ENCODE results near the gene SPEF1. TPM values are rescaled to one million over a fixed set of nuclear protein-coding genes. Genes with fewer than 3 reads are reported as not detected.

The SPEF1 gene
- total and polyA plus RNA-seq, 10 of the 15 experiments (the other 5 are each of a cell fraction or from before 2014, with no cell fraction given) = 0.12 TPM; not detected in 9

GRCh38 chr20:3795511-3796468 lies 14.5 kb upstream of the SPEF1 start, which contains the start of gene CDC25B (continued):
- TF ChIP-seq HCFC1 (IDR thresholded peaks at IDR 0.05; ENCODE audit: low read length) (0 out of 2 replicates have a peak, but pooled peaks have one; percentile 7), ZBED1 (IDR thresholded peaks at IDR 0.05; ENCODE audit: borderline replicate concordance) (no peak), ZNF687 (IDR thresholded peaks at IDR 0.05) (peak; percentile 76), RAD51 (IDR thresholded peaks at IDR 0.05) (peak; percentile 35; the same call in 1 of the 2 replicates), FOS (IDR thresholded peaks at IDR 0.05; ENCODE audit: borderline replicate concordance, extremely low read depth, insufficient read length) (no peak), CHD2 (IDR thresholded peaks at IDR 0.05; ENCODE audit: borderline replicate concordance, low read depth, low read length) (0 out of 2 replicates have a peak, but pooled peaks have one; percentile 42), NBN (IDR thresholded peaks at IDR 0.05) (peak; percentile 90), SP1 (IDR thresholded peaks at IDR 0.05; ENCODE audit: low read depth, low read length) (peak; percentile 54), ZNF384 (IDR thresholded peaks at IDR 0.05; ENCODE audit: borderline replicate concordance, low read depth, low read length) (no peak), CUX1 (IDR thresholded peaks at IDR 0.05; ENCODE audit: insufficient replicate concordance, low read depth, low read length) (no peak), FOXK2 (IDR thresholded peaks at IDR 0.05) (no peak)
- TF ChIP-seq, protein P1, sequence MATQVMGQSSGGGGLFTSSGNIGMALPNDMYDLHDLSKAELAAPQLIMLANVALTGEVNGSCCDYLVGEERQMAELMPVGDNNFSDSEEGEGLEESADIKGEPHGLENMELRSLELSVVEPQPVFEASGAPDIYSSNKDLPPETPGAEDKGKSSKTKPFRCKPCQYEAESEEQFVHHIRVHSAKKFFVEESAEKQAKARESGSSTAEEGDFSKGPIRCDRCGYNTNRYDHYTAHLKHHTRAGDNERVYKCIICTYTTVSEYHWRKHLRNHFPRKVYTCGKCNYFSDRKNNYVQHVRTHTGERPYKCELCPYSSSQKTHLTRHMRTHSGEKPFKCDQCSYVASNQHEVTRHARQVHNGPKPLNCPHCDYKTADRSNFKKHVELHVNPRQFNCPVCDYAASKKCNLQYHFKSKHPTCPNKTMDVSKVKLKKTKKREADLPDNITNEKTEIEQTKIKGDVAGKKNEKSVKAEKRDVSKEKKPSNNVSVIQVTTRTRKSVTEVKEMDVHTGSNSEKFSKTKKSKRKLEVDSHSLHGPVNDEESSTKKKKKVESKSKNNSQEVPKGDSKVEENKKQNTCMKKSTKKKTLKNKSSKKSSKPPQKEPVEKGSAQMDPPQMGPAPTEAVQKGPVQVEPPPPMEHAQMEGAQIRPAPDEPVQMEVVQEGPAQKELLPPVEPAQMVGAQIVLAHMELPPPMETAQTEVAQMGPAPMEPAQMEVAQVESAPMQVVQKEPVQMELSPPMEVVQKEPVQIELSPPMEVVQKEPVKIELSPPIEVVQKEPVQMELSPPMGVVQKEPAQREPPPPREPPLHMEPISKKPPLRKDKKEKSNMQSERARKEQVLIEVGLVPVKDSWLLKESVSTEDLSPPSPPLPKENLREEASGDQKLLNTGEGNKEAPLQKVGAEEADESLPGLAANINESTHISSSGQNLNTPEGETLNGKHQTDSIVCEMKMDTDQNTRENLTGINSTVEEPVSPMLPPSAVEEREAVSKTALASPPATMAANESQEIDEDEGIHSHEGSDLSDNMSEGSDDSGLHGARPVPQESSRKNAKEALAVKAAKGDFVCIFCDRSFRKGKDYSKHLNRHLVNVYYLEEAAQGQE (IDR thresholded peaks at IDR 0.05; ENCODE audit: low read depth, low read length) = 0 out of 2 replicates have a peak, but pooled peaks have one; percentile 7
- TF ChIP-seq, protein P2, sequence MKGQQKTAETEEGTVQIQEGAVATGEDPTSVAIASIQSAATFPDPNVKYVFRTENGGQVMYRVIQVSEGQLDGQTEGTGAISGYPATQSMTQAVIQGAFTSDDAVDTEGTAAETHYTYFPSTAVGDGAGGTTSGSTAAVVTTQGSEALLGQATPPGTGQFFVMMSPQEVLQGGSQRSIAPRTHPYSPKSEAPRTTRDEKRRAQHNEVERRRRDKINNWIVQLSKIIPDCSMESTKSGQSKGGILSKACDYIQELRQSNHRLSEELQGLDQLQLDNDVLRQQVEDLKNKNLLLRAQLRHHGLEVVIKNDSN (IDR thresholded peaks at IDR 0.05; ENCODE audit: borderline replicate concordance, extremely low read length, insufficient read depth, low read depth, low read length) = peak; percentile 22
